Neural cell (in vitro differentiated cells): ENCODE data around the gene TTC9. TPM values are rescaled to one million over a fixed set of nuclear protein-coding genes. Genes with fewer than 3 reads are reported as not detected.

Source experiments
- H2AFZ ChIP-seq: fragments of 200-600, 300-800 bp; sonication (generic), shearing (Covaris generic); 2 replicates; pipeline ENCODE4 v1.6.0; 2014; ENCODE audit warnings: low read depth, mild to moderate bottlenecking, antibody characterized with exemption, low read length, moderate library complexity
- H3F3A ChIP-seq: fragments of 200-600 bp; shearing (Covaris generic); 2 replicates; pipeline ENCODE4 v1.6.1; 2016; ENCODE audit warnings: mild to moderate bottlenecking, moderate library complexity, mixed read lengths, antibody characterized with exemption, low read length; ENCODE audit not compliant: insufficient read depth, poor library complexity, severe bottlenecking
- H3K27ac ChIP-seq: fragments of 200-600, 300-800 bp; sonication (generic), shearing (Covaris generic); 2 replicates; pipeline ENCODE4 v1.5.1; 2014; ENCODE audit warnings: mild to moderate bottlenecking, low read length, moderate library complexity
- H3K27me3 ChIP-seq: fragments of 300-800, 200-600 bp; sonication (generic), shearing (Covaris generic); 2 replicates; pipeline ENCODE4 v1.6.0; 2014; ENCODE audit warnings: mild to moderate bottlenecking, low read depth, low read length, moderate library complexity; ENCODE audit not compliant: insufficient read depth
- H3K36me3 ChIP-seq: fragments of 300-800, 200-600 bp; sonication (generic), shearing (Covaris generic); 2 replicates; pipeline ENCODE4 v1.5.1; 2014; ENCODE audit warnings: mild to moderate bottlenecking, antibody characterized with exemption, low read length, moderate library complexity; ENCODE audit not compliant: insufficient read depth
- H3K4me2 ChIP-seq: fragments of 300-800, 200-600 bp; sonication (generic), shearing (Covaris generic); 2 replicates; pipeline ENCODE4 v1.6.0; 2014; ENCODE audit warnings: mild to moderate bottlenecking, low read length
- H3K4me3 ChIP-seq: fragments of 300-800, 200-600 bp; sonication (generic), shearing (Covaris generic); 2 replicates; pipeline ENCODE4 v1.5.1; 2014; ENCODE audit warnings: mild to moderate bottlenecking, low read length, moderate library complexity
- H3K79me2 ChIP-seq: fragments of 200-600 bp; shearing (Covaris generic); replicated peaks from 2 replicates; pipeline ENCODE4 v1.6.0; 2014; ENCODE audit warnings: mild to moderate bottlenecking, low read length, moderate library complexity; ENCODE audit not compliant: insufficient read depth
- H3K9ac ChIP-seq: fragments of 300-800, 200-600 bp; sonication (generic), shearing (Covaris generic); 2 replicates; pipeline ENCODE4 v1.6.1; 2016; ENCODE audit warnings: mild to moderate bottlenecking, low read length, mixed read lengths
- H3K9me2 ChIP-seq: fragments of 200-600 bp; shearing (Covaris generic); 2 replicates; pipeline ENCODE4 v1.6.1; 2016; ENCODE audit warnings: mild to moderate bottlenecking, low read length, mixed read lengths; ENCODE audit not compliant: insufficient read depth
- H3K9me3 ChIP-seq: fragments of 200-600, 300-800 bp; sonication (generic), shearing (Covaris generic); 2 replicates; pipeline ENCODE4 v1.6.1; 2016; ENCODE audit warnings: mild to moderate bottlenecking, mixed run types, low read length, moderate library complexity, mixed read lengths
- H4K20me1 ChIP-seq: fragments of 200-600 bp; shearing (Covaris generic); 2 replicates; pipeline ENCODE4 v1.6.1; 2016; ENCODE audit warnings: mild to moderate bottlenecking, mixed run types; ENCODE audit not compliant: insufficient read depth
- CTCF ChIP-seq: fragments of 450-650 bp; IDR thresholded peaks from 2 replicates; pipeline ENCODE4 v1.5.1; 2014; ENCODE audit warnings: antibody characterized with exemption, mild to moderate bottlenecking, moderate library complexity; ENCODE audit not compliant: poor library complexity, severe bottlenecking
- EP300 ChIP-seq: fragments of 450-650 bp; conservative IDR thresholded peaks from 2 replicates; pipeline ENCODE4 v1.6.1; 2014; ENCODE audit warnings: antibody characterized with exemption, mild to moderate bottlenecking, moderate library complexity; ENCODE audit not compliant: poor library complexity, severe bottlenecking
- EZH2 ChIP-seq: fragments of 200-600, 300-800 bp; shearing (Covaris generic), sonication (generic); IDR thresholded peaks from 2 replicates; pipeline ENCODE4 v1.6.1; 2014; ENCODE audit warnings: antibody characterized with exemption, low read length, borderline replicate concordance, mild to moderate bottlenecking; ENCODE audit not compliant: insufficient read depth, poor library complexity, severe bottlenecking
- MXI1 ChIP-seq: fragments of 450-650 bp; conservative IDR thresholded peaks from 2 replicates; pipeline ENCODE4 v1.6.1; 2014; ENCODE audit warnings: antibody characterized with exemption, mild to moderate bottlenecking; ENCODE audit not compliant: poor library complexity, severe bottlenecking
- POLR2AphosphoS5 ChIP-seq: IDR thresholded peaks from 2 replicates; pipeline ENCODE4 v1.6.1; 2012
- RAD21 ChIP-seq: fragments of 450-650 bp; conservative IDR thresholded peaks from 2 replicates; pipeline ENCODE4 v1.6.1; 2014; ENCODE audit warnings: antibody characterized with exemption, mild to moderate bottlenecking, moderate library complexity
- REST ChIP-seq: IDR thresholded peaks from 2 replicates; pipeline ENCODE4 v1.6.1; 2012; ENCODE audit warnings: borderline replicate concordance
- SMC3 ChIP-seq: fragments of 450-650 bp; conservative IDR thresholded peaks from 2 replicates; pipeline ENCODE4 v1.6.1; 2014; ENCODE audit warnings: antibody characterized with exemption, mild to moderate bottlenecking, moderate library complexity; ENCODE audit not compliant: poor library complexity
- TAF1 ChIP-seq: IDR thresholded peaks from 2 replicates; pipeline ENCODE4 v1.6.1; 2012; ENCODE audit warnings: low read depth
- polyA plus RNA-seq: library from polyadenylated mRNA; depleted of rRNA; stranded (reverse); fragments of >200 nt; gene quantifications from 2 replicates; pipeline ENCODE4 v1.2.3, GENCODE V29; 2014

Gene TTC9
- polyA plus RNA-seq, 1 donor from 2014 or later, result 11.1 TPM

- no peaks in the 10 kb centered on the region for H4K20me1 ChIP-seq
- H2AFZ ChIP-seq, result no peak overlapping the region
- H3K4me2 ChIP-seq, result no peak overlapping the region
- no peaks in the 10 kb centered on the region for H3F3A ChIP-seq
- no peaks in the 10 kb centered on the region for H3K79me2 ChIP-seq
- H3K36me3 ChIP-seq, result no peaks in the 10 kb centered on the region
- no peak overlapping the region for H3K9ac ChIP-seq
- no peak overlapping the region for H3K4me3 ChIP-seq
- H3K9me2 ChIP-seq, result no peaks in the 10 kb centered on the region
- no peaks in the 10 kb centered on the region for H3K9me3 ChIP-seq
- TF ChIP-seq TAF1, result no peak
- no peak for TF ChIP-seq REST
- no peak for TF ChIP-seq MXI1
- no peak for TF ChIP-seq CTCF
- no peak for TF ChIP-seq SMC3
- TF ChIP-seq EZH2, result no peak
- TF ChIP-seq EP300, result no peak
- no peak for TF ChIP-seq RAD21
- no peak for TF ChIP-seq POLR2AphosphoS5
- no peak overlapping the region for H3K27ac ChIP-seq
- H3K27me3 ChIP-seq, result no peaks in the 10 kb centered on the region
These were observed 64.5 kb downstream of the TTC9 start for GRCh38 chr14:70706177-70706576.

GRCh38 chr14:70707138-70708038 lies 65.7 kb downstream of the TTC9 start:
- no peak for TF ChIP-seq EZH2
- H3K36me3 ChIP-seq, result no peaks in the 10 kb centered on the region
- no peaks in the 10 kb centered on the region for H3F3A ChIP-seq
- no peak overlapping the region for H3K4me3 ChIP-seq
- no peak overlapping the region for H2AFZ ChIP-seq
- no peaks in the 10 kb centered on the region for H3K9me3 ChIP-seq
- no peak overlapping the region for H3K9ac ChIP-seq
- no peak overlapping the region for H3K27ac ChIP-seq
- no peaks in the 10 kb centered on the region for H4K20me1 ChIP-seq
- H3K4me2 ChIP-seq, result no peak overlapping the region
- H3K79me2 ChIP-seq, result no peaks in the 10 kb centered on the region
- no peaks in the 10 kb centered on the region for H3K27me3 ChIP-seq
- no peaks in the 10 kb centered on the region for H3K9me2 ChIP-seq
